Stimulated activated CD8-positive, alpha-beta memory T cell treated with anti-CD3 and anti-CD28 coated beads, Interleukin-2, amount 100 ng/mL, for 48 hours (primary cell): ENCODE data around the gene KRT40.

Experiments used
- DNase-seq, 2 donors: peaks; one replicate each; pipeline ENCODE4 v3.0.0-alpha.2; 2020; ENCODE audit warnings: low read depth in 2 of 2

The KRT40 gene

DNA sequence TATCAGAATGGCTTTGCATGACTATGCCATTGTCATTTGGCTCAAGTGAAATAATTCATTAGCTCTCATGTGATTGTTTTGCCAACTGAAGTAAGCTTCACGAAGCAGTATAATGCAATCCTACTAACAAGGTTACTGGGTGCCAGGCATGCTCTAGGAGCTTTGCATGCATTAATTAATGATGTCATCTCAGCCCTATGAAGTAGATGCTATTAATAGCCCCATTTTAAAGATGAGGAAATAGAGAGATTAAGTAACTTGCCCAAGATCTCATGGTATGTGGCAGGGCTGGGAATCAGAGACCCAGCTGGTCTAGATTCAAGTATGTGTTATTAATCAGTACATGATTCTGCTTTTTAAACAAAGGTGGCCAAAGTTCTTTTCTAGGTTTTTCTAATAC is 31.5 kb downstream of the KRT40 start:
- DNase-seq: no peak

DNA sequence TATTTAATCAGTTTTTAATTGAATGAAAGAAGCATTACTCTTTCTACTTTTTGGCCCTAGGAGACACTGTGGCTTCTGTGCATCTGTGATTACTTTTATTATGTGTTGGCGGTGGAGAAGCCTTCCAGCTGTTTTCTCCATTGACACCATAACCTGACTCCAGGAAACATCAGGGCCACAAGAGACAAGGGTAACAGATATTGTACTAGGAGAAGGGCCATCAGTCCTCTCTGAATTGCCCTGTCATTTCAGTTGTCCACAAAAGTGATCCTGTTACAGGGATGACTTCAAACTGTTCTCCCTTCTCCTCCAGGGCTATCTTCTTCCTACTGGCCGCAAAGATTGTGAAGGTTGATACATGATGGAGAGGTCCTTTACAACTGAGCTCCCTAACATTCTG is 32.0 kb downstream of the KRT40 start:
- DNase-seq: no peak

DNA sequence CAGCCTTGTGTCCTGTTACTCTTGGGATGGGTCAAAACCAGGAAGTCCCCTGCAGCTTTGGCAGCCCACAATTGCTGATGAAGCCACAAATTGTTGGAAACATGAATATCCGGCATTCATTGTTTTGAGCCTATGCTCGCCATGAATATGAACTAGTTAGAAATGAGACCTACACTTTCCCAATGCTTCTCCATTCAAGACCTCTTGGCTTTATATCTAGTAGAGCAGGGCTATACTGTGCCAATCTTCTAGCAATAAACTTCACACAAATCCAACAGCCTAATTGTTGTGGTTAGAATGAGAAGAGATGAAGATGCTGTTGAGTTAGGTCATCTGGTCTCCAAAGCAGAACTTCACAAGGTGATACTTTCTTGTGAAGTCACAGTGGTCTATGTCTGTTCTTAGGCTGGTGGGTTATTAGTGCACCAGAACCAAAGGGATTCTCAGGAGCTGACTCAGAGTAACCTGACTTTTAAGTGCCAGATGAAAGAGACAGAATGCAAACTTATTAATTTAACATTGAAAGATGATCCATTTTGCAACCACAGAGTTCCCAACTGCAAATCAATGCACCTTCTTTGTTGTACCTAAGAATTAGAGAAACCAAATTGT is 33.0 kb downstream of the KRT40 start:
- no peak for DNase-seq

DNA sequence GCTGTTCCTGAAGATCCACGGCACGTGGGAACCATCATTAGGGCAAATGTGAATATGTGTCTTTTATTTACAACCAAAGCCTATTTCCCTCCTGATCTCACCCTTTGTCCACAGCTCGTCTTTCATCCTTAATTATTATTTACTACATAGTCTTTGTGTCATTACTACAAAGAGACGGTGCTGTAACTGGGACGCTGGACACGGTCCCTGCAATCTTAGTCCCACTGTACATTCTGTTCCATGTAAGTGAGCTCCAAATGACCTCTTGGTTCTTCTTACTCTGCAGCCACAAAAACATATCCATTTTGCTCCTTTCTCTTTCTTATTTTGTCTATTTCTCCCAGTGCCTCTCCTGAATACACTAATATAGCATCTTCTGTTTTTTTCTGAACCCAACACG is 34.0 kb downstream of the KRT40 start:
- no peak for DNase-seq

DNA sequence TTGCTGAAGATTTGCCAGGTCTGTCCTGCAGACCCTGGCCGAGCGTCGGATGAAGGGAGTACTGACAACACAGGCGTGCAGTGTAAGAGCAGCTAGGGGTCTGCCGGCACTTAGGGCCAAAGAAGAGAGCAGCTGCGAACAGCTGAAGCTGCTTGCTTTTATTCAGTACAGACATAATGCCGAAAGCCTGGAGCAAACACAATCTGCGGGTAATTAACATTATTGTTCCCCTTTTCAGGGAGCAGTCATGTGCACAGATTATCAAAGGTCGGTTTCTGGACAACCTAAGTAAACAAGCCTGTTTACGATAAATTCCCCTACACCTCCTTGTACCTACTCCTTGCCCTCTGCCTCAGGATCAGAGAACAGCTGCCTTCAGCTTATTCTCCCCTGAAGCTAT is 34.7 kb downstream of the KRT40 start:
- DNase-seq: no peak

DNA sequence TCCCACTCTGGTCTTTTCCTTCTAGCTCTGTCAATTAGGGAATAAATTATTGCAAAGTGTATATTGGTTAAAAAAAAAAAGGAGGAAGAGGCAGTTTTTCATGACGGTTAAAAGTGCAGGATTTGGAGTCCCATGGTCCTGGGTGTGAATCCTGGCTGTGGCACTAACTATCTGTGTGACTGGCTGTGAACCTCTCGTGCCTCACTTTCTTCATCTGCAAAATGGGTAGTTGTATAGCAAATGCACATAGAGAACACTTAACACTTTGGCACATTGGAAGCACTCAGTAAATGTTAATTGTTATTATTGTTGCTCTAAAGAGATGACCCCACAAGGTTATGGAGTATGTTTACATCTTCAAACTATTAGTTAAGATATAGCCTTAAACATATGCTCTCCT is 36.2 kb downstream of the KRT40 start:
- no peak for DNase-seq

DNA sequence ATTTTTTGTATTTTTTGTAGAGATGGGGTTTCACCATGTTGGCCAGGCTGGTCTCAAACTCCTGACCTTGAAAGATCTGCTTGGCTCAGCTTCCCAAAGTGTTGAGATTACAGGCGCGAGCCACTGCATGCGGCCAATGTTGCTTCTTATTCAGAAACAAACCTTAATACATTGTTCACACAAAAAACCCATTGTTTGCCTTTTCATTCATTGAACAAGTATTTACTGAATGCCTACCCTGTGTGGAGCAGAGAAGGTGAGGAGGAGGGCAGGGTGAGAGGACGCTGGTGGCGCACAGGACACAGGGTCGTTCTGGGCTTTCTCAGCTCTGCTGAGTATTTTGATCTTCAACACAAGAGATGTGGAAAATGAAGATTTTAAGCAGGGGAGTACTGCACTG is 38.7 kb downstream of the KRT40 start:
- no peak for DNase-seq

DNA sequence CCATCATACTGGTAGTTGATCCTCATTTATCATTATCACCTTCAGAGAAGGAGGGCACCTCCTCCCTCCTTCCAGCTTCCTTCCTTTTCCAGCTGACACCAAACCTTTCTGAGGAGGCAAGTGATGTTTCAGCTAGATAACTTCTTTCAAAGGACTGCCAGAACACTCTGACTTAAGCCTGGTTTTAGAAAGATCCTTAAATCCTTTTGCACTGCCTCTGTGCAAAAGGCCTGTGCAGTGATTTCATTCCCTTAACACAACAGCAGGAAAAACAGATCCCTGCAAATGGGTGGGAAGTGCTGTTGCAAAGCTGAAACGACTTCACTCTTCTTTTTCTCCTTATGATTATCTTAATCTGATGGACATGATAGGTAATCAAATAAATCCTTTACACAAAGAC is 39.6 kb downstream of the KRT40 start:
- DNase-seq: no peak

DNA sequence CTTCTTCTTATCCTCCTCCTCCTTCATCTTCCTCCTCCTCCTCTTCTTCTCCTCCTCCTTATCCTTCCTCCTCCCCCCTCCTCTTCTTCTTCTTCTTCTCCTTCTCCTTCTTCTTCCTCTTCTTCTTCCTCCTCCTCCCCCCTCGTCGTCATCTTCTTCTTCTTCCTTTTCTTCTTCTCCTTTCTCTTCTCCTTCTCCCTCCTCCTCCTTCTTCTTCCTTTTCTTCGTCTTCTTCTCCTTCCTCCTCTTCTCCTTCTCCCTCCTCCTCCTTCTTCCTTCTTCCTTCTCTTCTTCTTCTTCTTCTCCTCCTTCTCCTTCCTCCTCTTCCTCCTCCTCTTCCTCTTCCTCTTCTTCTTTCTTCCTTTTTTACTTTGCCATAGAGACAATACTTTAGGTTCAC is 41.6 kb downstream of the KRT40 start:
- no peak for DNase-seq

DNA sequence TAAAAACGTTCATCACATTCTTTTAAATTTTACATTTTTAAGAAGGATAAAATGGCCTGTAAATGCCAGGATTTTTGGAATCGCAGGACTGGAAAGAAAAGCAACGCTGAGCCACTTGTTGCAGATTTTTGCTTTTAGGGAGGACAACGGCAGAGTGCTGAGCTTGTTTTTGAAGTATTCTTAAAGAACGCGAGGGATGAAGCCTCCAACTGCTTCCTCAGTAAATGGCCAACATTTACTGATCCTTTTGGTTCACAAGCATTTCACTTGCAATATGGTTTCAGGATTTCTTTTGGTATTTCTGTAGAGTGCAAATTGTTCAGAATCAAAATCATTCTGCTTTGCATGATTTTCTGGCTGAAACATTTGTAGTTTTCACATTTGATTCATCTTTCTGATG is 43.9 kb downstream of the KRT40 start:
- no peak for DNase-seq

DNA sequence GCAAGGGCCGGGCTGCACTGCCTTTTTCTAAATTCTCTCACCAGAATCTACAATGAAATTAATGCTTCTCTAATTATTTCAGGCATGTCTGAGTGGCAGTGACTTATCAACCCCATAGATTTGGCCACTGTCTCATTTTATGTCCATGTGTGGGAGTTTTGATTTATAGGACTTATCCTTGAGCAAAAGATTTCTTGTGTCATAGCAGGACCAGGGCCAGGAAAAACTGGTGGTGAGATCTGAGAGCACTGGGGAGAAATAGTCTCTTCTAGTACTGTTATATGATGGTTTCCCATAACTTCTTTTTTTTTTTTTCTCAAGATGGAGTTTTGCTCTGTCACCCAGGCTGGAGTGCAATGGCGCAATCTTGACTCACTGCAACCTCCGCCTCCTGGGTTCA is 45.1 kb downstream of the KRT40 start:
- DNase-seq: no peak

DNA sequence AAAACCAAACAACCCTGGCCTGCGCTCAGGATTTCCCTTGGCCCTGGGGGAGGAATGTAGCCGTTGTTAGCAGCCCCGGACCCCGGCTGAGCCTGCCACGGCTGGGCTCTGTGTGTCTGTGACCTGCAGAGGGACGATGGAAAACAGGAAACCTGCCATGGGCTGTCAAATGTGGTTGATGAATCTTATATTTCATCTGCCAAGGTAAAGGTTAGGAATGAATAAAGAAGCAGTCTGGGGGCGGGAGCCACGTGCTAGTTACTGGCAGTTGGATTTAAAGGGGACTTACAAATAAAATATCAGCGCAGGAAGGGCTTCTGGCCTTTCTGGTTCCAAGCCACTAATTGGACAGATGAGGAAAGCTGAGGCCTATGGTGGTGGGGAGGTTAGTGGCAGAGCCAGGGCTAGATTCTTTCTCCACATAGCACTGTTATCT is 46.7 kb downstream of the KRT40 start, which contains the start of gene KRT23:
TSS of gene KRT23 (minus strand) at position 263 of the 436 bp plus-strand sequence. CDS start 1,043 bp downstream, outside the sequence.
- DNase-seq: no peak

DNA sequence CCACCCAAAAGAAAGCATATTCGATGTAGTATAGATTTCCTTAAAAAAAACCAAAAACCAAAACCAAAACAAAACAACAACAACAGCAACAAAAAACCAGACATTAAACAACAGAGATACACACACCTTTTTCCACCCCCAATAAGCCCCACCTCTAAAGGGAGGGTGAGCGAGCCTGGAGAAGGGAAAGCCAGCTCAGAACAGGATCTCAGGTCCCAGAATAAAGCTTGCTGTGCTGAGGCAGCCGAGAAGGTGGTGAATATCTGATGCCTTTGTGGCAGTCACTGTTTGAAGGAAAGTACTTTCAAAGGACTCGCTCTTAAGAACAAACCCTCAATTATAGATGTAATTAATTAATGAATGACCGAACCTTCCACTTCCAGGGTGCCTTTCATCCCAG is 47.1 kb downstream of the KRT40 start:
- no peak for DNase-seq

DNA sequence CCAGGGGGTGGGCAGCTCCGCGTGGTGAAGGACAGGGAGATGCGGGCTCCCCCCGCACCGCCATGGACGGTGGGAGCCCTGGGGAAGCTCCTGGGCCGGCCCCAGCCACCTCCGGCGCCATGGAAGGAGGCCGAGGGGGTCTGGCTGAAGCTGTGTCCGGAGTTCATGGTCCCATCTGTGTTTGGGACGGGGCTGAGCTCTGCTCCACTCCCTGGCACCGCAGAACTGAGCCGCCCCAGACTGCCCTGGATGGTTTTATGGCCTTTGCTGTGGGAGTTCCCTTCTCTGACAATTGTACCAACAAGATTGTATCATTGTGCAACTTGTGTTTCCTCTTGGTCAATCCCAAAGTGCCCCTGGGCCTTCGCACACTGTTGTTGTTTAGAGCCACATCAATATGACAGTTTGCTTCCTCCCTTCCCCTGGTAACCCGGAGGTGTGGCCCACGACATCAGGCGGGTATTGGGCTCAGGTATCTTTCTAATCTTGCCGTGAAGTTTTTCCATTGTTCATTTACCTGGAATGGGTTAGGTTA is 47.6 kb downstream of the KRT40 start:
- DNase-seq: no peak

DNA sequence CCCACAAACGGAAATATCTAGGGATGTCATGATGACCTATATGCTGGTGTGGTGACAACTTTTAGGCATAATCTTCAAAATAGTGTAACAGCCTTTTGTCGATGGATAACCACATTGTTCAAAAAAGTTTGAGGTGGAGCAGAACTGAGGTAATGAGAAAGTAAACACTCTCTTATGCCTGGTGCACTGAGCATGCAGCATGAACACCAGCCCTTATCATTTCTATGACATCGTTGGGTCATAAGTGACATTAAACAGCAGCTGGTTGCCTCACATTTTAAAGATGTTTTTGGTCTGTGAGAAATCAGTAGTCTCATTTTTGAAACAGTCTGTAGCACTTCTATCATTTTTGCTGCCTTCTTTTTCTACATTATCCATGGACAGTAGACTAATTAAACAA is 48.5 kb downstream of the KRT40 start:
- DNase-seq: no peak

DNA sequence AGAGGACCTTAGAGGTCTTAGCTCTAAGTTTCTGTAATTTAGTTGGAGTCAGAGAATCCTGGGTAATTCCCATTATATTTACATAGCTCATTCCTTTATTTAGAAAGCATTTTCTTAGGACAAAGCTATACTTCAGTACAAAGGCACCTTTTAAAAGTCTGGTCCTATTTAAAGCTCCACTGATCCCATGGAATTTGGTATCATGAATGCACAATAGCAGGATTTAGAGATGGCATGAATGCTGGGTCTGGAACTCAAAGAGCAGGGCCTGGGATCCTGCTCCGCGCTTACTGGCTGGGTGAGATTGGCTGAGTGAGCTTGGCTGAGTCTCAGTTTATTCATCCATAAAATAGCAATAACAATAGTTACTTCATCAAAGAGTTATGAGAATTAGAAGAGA is 51.5 kb downstream of the KRT40 start:
- DNase-seq: no peak

DNA sequence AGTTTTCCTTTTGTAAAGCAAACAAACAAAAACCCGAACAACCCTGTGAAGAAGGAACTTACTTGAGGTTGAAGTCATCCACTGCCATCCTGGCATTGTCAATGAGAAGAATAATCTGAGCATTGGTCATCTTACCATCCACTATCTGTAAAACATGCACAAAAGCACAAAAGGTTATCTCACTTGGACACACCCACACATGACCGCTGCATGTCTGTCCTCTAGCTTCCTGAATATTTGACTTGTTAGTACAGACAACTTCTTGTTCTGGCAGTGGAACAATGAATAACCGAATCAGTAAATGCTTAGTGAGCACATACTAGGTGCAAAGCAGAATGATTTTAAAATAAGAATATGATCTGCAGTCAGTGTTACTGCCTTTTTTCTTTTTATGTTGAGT is 52.8 kb downstream of the KRT40 start:
- no peak for DNase-seq
